ENCODE data around the gene HEG1.

DNA sequence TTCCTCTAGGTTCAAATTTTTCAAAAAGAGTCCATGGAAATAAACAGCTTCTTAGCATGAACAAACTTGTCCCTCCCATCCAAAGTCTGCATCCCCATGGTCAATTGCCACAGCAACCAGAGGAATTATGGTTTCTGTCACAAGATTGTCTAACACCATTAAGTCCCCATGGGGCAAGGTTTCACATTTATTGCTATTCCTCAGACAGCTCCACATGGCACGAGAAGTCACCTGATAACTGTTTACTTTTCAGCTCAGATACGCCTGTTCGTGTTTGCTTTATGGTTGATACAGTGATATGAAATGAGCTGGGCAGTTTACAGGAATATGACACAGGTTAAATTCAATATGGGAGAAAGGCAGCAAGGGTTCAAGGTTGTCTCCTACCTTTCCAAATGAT, 83.3 kb downstream of the HEG1 start:
- TF ChIP-seq RARB (CRISPR knock-in tag; IDR thresholded peaks at IDR 0.05) (no peak), ZNF565 (CRISPR knock-in tag; conservative IDR thresholded peaks at IDR 0.05; ENCODE audit: low read depth) (no peak), ARNTL (CRISPR knock-in tag; IDR thresholded peaks at IDR 0.05; ENCODE audit: borderline replicate concordance, low read depth) (no peak), ESRRG (CRISPR knock-in tag; IDR thresholded peaks at IDR 0.05) (no peak), SNAI2 (CRISPR knock-in tag; IDR thresholded peaks at IDR 0.05) (no peak), ZC3H10 (CRISPR knock-in tag; IDR thresholded peaks at IDR 0.05) (no peak), ZFP30 (CRISPR knock-in tag; IDR thresholded peaks at IDR 0.05) (no peak), ISL1 (CRISPR knock-in tag; IDR thresholded peaks at IDR 0.05) (no peak), PPARA (CRISPR knock-in tag; IDR thresholded peaks at IDR 0.05; ENCODE audit: borderline replicate concordance) (no peak), ZNF70 (CRISPR knock-in tag; IDR thresholded peaks at IDR 0.05) (no peak)
- TF ChIP-seq, protein P1, sequence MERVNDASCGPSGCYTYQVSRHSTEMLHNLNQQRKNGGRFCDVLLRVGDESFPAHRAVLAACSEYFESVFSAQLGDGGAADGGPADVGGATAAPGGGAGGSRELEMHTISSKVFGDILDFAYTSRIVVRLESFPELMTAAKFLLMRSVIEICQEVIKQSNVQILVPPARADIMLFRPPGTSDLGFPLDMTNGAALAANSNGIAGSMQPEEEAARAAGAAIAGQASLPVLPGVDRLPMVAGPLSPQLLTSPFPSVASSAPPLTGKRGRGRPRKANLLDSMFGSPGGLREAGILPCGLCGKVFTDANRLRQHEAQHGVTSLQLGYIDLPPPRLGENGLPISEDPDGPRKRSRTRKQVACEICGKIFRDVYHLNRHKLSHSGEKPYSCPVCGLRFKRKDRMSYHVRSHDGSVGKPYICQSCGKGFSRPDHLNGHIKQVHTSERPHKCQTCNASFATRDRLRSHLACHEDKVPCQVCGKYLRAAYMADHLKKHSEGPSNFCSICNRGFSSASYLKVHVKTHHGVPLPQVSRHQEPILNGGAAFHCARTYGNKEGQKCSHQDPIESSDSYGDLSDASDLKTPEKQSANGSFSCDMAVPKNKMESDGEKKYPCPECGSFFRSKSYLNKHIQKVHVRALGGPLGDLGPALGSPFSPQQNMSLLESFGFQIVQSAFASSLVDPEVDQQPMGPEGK (CRISPR knock-in tag; IDR thresholded peaks at IDR 0.05; ENCODE audit: borderline replicate concordance): no peak
- TF ChIP-seq, protein P2, sequence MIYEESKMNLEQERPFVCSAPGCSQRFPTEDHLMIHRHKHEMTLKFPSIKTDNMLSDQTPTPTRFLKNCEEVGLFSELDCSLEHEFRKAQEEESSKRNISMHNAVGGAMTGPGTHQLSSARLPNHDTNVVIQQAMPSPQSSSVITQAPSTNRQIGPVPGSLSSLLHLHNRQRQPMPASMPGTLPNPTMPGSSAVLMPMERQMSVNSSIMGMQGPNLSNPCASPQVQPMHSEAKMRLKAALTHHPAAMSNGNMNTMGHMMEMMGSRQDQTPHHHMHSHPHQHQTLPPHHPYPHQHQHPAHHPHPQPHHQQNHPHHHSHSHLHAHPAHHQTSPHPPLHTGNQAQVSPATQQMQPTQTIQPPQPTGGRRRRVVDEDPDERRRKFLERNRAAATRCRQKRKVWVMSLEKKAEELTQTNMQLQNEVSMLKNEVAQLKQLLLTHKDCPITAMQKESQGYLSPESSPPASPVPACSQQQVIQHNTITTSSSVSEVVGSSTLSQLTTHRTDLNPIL (CRISPR knock-in tag; IDR thresholded peaks at IDR 0.05; ENCODE audit: low read depth): no peak

Data from SK-N-SH treated with all-trans-retinoic acid at 6 μM for 48 hours (cell line).